RPMI8226 (cell line): ENCODE measurements around the gene SLC43A1.

ENCODE experiments used
- DNase-seq: peaks from one replicate; pipeline ENCODE4 v3.0.0-alpha.2; 2015

The SLC43A1 gene

DNA sequence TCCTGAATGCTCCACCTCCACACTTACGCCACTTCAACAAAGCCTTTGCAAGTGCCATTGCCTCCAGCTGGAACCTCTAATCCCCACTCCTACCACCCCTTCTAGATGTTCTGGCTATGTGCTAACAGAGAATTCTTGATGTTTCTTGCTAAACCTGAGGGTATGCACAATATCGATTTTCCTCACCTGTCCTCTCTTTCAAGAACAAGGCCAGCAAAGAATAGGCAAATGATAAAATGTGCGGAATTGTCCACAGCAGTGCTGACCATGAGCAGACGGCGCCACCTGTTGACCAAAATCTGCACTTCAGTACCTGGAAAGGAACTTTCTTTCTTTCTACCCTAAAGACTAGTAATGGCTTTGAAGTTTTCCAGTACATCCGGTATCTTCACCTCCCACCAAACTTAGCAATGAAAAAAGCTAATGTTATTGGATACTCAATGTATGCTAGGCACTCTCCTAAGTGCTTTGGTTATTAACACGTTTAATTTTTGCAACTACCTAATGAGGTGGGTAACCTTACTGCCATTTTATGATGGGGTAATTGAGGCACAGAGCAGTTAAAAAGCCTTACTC lies 11.6 kb upstream of the SLC43A1 start:
- DNase-seq: peak; percentile 76

DNA sequence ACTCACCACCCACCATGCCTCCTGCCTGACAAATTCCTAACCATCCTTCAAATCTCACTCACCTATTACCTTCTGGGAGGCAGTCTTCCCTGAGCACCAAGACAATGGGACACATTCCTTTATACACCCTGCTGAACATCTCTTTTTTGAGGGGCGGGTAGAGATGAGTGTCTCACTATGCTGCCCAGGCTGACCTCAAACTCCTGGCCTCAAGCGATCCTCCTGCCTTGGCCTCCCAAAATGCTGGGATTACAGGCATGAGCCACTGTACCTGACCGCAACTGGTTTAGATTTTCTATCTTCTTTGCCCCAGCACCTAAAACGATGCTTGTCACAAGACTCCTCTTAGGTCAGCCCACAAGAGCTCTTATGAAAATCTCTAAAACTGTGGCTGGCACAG lies 7.9 kb upstream of the SLC43A1 start:
- no peak for DNase-seq

DNA sequence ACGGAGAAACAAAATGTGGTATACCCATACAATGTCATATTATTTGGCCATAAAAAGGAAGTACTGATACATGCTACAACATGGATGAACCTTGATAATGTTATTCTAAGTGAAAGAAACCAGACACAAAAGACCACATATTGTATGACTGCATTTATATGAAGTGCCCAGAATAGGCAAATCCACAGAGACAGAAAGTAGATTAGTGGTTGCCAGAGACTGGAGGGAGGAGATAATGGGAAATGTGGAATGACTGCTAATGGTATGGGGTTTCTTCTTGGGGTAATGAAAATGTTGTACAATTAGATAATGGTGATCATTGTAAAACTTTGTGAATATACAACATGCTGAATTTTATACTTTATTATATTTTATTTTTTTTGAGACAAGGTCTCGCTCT lies 5.6 kb upstream of the SLC43A1 start:
- no peak for DNase-seq

DNA sequence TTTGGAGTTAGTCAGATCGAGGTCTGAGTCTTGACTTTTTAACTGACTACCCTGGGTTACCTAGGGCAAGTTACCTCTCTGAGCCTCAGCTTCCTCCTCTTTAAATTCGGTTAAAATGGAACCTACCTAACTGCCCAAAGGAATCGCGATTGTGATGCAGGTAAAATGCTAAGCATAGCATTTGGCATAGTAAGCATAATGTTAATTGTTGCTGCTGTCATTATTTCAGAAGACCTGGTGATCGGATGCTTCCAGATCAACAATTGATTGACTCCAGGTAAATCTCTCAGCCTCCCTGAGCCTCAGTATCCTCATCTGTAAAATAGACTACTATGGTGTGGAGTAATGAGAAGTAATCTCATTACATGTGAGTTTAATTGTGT lies 550 bp upstream of the SLC43A1 start:
- peak; percentile 60 for DNase-seq

DNA sequence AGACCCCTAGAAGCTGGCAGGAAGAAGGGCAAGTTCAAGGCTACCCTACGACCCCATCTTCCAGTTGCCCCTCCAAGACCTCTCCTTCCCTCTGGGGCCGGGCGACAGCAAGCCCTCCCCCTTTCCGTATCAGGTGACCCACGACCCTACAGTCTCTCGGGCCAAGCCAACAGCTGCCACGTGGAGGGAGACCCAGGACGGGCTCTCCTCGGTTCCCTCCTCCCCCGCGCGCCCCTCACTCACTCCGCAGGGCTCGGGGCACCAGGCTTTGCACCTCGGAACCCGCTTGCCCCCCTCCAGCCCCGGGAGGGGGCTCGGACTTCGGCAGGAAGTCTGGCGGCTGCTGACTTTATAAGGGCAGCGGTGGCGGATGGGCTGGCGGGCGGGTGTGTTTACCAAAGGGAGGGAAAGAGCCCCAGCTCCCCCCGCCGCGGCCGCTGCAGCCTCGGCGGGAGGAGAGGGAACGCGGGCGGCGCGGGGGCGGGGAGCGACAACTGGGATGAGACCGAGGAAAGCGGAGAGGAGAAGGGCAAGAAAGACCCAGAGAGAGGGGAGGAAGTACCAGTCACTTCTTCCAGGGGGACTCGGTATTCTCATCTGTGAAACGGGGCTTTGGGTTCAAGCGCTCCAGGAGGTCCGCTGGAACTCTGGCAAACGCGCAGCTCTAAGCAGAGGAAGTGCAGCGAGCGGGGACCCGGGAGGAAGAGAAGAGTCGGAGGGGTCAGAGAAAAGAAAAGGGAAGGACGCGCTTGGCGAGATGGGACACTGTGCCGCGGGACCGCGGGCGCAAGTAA lies 767 bp downstream of the SLC43A1 start:
- peak; percentile 66 for DNase-seq

DNA sequence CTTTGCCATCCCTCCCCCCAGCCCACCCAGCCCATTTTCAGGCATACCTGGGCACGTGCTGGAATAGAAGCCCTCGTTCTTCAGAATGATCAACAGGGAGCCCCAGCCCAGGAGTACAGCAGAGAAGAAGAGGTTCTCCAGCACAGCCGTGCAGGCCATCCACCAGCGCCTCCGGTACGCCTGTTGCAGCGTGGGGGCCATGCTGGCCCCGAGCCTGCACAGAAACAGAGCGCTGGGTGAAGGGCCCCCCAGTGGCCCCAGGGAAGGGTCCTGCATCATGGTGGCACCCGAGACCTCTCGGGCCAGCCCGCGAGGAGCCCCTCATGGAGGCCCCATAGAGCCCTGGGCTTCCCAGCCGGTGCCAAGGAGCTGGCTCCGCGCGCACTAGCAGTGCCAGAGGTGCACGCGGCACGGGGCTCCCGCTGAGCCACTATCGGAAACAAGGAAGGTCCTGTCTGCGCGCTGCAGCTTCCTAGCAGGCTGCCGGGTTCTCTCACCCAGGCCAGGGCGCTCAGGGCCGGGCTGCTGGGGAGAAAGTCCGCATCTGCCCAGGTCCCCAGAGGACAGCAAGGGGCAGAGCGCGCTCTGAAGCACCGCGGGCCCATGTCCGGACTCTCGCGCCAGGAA lies 1.5 kb downstream of the SLC43A1 start:
- peak; percentile 55 for DNase-seq

DNA sequence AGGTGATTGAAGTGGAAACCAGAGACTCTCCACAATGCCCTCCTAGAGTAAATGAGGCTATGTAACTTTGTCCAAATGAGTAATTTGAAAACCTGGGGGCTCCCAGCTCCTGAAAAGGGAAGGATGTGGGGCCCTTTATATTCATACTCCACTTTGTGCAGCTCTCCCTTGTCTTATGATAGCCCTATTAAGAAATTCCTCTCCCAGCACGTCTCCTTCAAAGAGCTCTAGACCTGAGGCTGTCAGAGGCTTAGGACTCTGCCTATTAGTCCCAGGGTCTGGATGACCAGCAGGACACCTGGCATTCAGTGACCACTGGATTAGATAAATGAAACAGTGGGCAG lies 2.1 kb downstream of the SLC43A1 start:
- no peak for DNase-seq

DNA sequence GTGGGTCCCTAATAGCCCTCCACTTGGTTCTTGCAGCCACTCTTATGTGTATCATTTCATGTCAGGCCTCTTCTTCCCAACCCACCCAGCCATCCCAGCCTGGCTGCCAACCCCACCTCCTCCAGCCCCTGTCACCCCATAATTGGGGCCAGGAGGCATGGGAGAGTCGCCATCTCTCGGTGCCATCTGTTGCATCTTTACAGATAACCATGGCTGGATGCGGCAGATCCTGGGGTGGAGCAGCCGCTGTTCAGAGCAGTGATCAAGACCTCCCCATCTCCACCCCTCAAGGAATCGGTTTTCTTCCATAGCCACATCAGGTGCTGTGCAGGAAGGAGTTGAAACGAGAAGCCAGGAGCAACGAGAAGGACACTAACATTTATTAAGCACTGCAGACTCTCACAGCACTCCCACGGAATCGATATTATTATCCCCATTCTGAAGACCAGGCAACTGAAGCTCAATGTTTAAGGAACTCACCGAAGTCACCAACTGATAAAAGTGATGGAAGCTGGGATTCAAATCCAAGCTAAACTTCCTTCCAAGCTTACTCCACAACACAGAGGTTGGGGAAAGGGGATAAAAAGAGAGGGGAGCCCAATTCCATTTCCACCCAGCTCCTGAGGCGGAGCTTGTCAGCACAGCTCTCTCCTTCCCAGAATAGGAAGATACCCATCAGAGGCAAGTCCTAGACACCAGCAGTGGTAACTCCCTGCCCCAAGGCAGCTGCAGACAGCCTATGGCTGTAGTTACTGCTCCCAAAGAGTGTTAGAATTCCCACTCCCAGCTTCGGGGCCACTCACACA lies 2.7 kb downstream of the SLC43A1 start:
- DNase-seq: no peak

DNA sequence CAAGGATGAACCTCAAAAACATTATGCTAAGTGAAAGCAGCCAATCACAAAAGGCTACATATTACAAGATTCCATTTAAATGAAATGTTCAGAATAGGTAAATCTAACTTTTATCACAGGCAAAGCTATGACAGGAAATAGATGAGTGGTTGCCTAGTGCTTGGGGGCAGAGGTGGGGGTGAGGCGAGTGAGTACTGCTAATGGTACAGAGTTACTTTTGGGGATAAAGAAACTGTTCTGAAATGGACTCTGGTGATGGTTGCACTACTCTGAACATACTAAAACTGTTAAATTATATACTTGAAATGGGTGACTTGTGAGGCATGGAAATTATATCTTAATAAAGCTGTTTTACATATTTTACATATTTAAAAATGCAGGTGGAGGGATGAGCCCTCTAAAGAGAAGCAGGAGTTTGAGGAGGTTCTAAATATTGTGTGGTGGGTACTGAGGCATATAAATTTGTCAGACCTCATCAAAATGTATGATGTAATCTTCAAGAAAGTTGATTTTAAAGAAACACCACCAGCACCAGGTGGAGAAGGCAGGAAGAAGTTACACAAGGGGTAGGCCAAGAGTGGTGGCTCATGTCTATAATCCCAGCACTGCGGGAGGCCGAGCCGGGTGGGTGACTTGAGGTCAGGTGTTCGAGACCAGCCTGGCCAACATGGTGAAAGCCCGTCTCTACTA lies 3.6 kb downstream of the SLC43A1 start:
- no peak for DNase-seq

DNA sequence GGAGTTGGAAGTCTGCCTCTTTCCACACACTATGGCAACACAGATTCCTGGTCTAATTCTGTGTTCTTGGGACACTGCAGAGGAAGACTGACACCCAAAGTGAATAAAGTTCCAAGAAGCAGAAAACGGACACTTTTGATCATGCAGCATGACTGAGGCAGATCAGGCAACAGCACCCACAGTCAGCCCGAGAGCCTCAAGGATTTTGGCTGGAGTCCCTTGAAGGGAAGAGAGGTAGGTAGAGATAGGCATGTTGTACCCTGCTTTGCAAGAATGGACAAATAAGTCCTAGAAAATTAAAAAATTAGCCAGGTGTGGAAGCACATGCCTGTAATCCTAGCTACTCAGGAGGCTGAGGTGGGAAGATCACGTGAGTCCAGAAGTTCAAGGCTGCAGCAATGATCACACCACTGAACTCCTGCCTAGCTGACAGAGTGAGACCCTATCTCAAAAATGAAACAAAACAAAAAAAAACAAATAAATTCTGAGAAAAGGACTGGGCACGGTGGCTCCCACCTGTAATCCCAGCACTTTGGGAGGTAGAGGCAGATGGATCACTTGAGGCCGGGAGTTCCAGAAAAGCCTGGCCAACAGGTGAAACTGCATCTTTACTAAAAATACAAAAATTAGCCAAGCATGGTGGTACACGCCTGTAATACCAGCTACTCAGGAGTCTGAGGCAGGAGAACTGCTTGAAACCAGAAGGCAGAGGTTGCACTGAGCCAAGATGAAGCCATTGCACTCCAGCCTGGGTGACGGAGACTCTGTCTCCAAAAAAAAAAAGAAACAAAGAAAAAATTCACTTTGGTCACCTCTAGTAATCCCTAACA lies 6.9 kb downstream of the SLC43A1 start:
- no peak for DNase-seq

DNA sequence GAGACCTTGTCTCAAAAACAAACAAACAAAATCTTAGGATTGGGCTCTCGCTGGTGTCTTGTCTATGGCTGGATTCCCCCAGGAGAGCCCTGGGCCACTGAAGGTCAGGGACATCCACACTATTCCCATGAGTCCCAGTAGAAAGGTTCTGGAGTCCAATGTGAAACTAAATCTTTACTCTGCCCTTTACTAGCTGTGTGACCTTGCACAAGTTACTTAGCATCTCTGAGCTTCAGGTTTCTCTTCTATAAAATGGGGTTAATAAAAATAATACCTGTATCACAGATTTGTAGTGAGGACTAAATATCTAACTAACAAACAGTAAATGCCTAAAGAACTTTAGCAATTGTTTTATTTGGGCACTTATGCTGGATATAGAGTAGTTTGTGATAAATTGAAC lies 9.0 kb downstream of the SLC43A1 start:
- DNase-seq: no peak

DNA sequence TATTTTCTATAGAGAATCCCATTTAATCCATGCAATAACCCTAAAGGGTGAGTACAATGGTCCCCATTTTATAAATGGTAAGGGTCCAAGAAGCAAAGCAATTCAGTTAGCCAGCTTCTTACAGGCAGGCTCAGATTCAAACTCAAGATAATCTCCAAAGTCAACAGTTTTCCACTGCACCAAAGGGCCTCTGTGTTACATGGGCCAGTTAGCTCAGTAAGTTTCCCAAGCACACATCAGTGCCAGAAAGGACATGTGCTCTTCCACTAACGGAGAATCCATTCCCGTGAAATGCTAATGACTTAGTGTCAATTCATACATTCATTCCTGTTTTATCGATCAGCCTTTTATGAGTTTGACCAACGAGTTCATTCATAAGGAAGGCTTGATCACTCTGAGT lies 11.0 kb downstream of the SLC43A1 start:
- no peak for DNase-seq

DNA sequence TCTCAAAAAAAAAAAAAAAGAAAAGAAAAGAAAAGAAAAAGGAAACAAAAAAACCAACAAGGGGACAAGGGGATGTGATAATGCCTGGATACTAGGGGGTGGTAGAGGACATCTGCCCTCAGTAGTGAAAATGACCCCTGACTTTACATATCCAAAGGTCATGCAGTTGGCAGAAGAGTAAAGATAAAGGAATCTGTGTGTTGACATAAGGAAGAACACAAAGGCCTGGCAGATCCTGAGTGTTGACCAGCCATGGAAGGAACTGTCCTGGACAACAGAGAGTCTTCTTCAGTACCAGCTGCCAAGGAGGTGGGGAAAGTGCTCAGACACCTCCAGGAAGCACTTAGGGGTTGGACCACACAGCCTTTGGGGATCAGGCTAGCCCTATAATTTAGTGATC lies 12.6 kb downstream of the SLC43A1 start:
- no peak for DNase-seq

DNA sequence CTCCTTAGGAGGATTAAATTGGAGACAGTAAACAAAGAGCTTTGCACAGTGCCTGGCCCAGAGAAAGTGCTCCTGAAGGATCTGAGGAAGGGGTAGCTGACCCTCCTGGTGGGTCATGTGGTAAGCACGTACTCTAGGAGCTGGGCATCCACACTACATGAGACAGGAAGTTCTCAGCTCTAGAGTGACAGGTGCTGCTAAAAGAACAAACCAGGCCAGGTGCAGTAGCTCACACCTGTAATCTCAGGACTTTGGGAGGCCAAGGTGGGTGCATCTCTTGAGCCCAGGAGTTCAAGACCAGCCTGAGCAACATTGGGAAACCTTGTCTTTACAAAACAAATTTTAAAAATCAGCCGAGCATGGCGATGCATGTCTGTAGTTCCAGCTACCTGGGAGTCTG lies 13.1 kb downstream of the SLC43A1 start:
- DNase-seq: no peak

DNA sequence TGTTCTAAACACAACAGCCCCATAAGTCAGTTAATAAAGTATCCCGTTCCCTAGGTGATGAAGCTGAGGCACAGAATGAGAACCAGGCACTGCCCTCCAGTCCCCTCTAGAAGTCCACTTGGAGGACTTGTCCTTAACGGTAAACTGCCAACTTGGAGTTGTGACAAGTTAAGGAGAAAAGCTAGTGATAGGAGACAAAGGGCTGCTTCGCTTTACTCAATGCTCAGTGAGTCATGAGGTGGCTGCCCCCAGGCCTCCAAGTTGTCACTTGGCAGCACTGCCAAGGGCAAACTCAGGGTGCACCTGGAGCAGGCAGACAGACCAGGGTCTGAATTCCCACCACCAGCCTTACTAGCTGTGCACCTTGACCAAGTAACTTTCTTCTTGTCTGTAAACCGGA lies 13.5 kb downstream of the SLC43A1 start:
- no peak for DNase-seq

DNA sequence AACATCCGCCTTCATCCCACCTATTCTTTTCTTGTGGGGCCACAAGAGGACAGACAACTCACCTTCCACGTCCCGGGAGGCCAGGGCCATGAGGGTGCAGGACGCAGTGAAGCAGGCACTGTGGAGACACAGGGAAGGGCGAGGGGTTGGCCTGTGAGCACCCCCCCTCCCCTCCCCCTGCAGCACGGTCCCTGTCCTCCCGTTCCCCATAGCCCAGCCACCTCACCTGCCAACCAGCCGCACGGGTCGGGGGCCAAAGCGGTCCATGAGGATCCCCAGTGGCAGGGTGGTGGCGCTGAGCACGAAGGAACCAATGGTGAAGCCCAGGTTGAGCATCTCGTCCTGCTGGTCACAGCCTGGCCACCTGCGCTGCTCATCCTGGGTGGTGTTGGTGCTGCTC lies 14.6 kb downstream of the SLC43A1 start:
- no peak for DNase-seq

DNA sequence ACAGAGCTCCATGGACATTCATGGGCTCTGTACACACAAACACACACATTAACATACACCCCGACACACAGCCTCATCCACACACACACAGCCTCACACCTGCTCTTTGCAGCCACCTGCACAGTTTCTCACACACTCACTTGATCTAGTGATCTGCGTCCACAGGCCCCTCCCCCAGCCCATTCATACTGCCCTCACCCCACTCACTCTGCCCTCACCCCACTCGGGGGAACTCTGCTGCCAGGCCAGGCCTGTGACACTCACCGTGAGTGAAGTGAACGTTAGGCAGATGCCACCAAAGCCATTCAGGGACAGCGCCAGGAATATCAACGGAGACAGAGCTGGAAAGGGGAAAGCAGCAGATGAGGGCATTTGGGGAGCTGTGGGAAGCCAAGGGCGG lies 15.0 kb downstream of the SLC43A1 start:
- no peak for DNase-seq

DNA sequence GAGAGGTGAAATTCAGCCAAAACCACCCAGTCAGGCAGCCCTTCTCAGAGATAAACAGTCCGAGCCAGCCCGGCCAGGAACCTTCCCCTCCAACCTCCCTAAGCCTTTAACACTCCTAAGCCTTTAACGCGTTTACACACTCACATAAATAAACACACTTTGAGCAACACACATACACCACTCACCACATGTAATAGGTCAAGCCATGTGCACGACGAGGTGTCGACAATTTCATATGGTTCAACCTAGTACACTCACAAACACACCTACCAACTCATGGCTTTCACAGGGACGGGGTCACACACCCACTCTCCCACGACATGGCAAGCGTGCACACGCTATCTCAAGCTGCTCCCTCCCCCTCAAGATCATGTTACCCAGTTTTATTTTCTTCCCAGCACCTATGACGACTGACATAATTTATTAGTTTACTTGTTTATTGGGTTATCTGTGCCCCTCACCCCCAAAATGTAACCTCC lies 15.5 kb downstream of the SLC43A1 start:
- DNase-seq: no peak

DNA sequence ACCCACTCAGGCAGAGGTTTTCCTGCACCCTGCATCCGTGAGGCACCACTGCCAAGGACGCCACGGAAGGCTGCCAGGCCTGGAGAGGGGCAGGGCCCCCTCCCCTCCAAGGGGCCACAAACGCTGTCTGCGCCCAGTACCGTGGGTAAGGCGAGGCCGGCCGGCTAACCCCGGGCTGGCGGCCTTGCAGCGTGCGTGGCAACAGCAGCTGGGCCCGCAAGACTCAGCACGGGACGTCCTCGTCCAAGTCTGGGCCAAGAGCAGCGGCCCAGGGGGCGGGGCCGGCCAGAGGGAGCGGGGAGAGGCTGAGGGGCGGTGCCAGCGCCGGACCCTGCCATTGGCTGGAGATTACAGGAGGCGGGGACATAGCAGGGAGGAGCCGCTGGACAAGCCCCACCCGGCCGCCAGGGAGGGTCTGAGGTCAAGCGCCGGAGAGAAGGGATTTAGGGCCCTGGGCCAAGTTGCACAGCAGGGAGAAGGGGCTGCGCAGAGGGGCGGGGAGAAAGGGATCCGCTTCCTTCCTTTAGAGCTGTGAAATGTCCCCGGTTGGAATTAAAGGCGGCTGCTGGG lies 16.0 kb downstream of the SLC43A1 start:
- DNase-seq: no peak

DNA sequence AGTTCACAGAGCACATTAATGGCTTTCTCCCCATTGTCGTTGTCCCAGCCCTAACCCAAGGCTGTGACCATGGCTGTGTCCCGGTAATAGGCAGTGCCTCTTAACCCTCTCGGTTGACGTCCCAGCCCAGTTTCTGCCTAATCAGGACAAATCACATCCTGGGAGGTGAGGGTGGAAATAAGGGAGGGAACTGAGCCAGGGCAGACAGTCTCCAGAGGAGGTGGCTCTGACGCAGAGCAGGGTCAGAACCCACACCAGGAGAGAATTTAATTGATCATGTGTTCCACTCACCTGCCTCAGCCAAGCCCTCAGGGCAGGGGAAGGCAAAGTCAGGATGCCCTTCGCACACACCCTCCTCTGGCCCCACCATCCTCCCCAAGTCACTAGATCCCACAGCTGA lies 17.0 kb downstream of the SLC43A1 start:
- no peak for DNase-seq
